Naive B cell (primary cell): Measurements from ENCODE around the gene ELK4. TPM values are rescaled to one million over a fixed set of nuclear protein-coding genes. Genes with fewer than 3 reads are reported as not detected.

Experiments
- ATAC-seq, 2 donors: fragments of 150-1000 bp; cut with Tn5 transposase; 2 replicates each; pipeline ENCODE4 v1.10.0; 2021; ENCODE audit warnings: low read depth in 2 of 2, mild to moderate bottlenecking in 2 of 2, moderate library complexity in 2 of 2
- DNase-seq: peaks from one replicate; pipeline ENCODE4 v3.0.0; 2022
- H3K27ac Mint-ChIP-seq, 6 donors: one replicate each; pipeline ENCODE4 v1.8.0; 2020 to 2022; ENCODE audit warnings: mild to moderate bottlenecking in 6 of 6, mixed read lengths in 6 of 6, moderate library complexity in 5 of 6, inconsistent platforms in 2 of 6
- H3K27me3 Mint-ChIP-seq, 3 donors: one replicate each; pipeline ENCODE4 v1.8.0; 2021 to 2022; ENCODE audit warnings: mixed read lengths in 3 of 3, mild to moderate bottlenecking in 1 of 3
- H3K36me3 Mint-ChIP-seq, 2 donors: one replicate each; pipeline ENCODE4 v1.8.0; 2020 to 2022; ENCODE audit warnings: mixed read lengths in 2 of 2, inconsistent platforms in 1 of 2, mild to moderate bottlenecking in 1 of 2
- H3K4me1 Mint-ChIP-seq, 3 donors: one replicate each; pipeline ENCODE4 v1.8.0; 2020 to 2022; ENCODE audit warnings: mixed read lengths in 3 of 3, inconsistent platforms in 1 of 3, mild to moderate bottlenecking in 1 of 3, moderate library complexity in 1 of 3
- H3K4me3 Mint-ChIP-seq, 8 donors: one replicate each; pipeline ENCODE4 v1.8.0; 2020 to 2022; ENCODE audit warnings: mild to moderate bottlenecking in 8 of 8, mixed read lengths in 8 of 8, moderate library complexity in 8 of 8, inconsistent platforms in 2 of 8
- H3K9me3 Mint-ChIP-seq, 7 donors: one replicate each; pipeline ENCODE4 v1.8.0; 2020 to 2022; ENCODE audit warnings: mixed read lengths in 7 of 7, mild to moderate bottlenecking in 5 of 7, inconsistent platforms in 2 of 7, moderate library complexity in 1 of 7
- polyA plus RNA-seq, 6 donors: library from polyadenylated mRNA; unstranded; fragments of 300-500 nt; fragmentation: Illumina TruSeq; gene quantifications; one replicate each; pipeline ENCODE4 v1.2.3, GENCODE V29; 2021; ENCODE audit warnings: low read depth in 6 of 6

ELK4 gene
- polyA plus RNA-seq, 6 donors from 2014 or later = 4.8 to 10.2 (median 6.0) TPM

DNA sequence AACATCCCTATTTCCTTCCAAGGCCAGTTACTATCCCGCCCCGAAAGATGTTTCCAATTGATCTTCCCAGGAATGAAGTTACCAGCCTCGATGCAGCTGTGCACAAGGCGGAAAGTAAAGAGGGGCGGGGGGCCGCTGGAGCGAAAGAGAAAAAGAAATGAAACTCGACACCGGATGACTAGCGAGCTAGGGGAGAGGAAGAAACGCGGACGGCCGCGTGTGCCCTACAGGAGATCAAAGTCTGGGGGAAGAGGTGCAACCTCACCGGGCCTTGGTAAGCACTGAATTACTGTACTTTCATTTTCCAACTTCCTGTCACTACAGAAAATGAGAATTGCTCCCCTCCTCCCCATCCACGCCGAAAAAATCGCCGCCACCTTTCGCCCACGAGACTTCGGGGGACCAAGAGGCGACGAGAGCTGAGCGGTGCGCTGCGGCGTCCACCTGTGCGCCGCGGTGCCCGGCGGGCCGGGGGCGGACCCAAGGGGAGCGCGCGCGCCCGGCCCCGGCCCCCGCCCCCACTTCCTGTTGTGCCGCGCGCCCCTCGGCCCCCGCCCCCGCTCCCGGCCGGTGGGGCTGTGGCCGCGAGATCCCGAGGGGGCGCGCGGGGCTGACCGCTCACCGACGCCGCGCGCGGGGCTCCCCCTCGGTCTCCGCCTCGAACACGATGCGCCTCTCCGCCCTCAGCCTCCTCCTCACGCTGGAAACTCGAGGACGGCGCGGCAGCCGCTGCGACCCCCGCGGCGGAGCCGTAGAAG, 622 bp downstream of the ELK4 start:
- DNase-seq (peak; percentile 83), ATAC-seq (peak; percentile 65 to 70)
- H3K4me1 Mint-ChIP-seq = peaks cover 12 to 54% (median 43%) of the 10 kb centered on the region in 3 donors
- H3K27me3 Mint-ChIP-seq = no peaks in the 10 kb centered on the region
- H3K4me3 Mint-ChIP-seq = peak overlapping the region; percentile 78 to 98 (median 96)
- no peaks in the 10 kb centered on the region for H3K36me3 Mint-ChIP-seq
- peak overlapping the region; percentile 81 to 99 (median 97) for H3K27ac Mint-ChIP-seq
- H3K9me3 Mint-ChIP-seq = no peaks in the 10 kb centered on the region

DNA sequence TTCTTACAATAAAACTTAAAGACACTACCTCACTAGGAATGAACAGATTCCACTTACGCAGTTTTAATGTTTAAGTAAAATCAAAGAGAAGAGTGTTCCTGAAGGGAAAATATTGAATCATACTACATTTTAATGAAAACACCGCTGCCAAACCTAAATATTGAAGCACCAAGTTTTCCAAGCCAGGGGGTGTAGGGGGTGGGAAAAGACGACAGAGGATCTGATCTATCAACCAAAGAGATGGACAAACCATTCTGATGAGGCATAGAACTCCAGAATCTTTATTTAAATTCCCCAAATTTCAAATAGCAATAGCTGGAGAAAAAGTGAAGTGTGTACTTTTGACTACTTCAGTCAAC, 1.2 kb downstream of the ELK4 start:
- no peaks in the 10 kb centered on the region for H3K27me3 Mint-ChIP-seq
- peak overlapping the region; percentile 81 to 99 (median 97) for H3K27ac Mint-ChIP-seq
- H3K36me3 Mint-ChIP-seq = no peaks in the 10 kb centered on the region
- DNase-seq (no peak), ATAC-seq (no peak)
- H3K9me3 Mint-ChIP-seq = no peaks in the 10 kb centered on the region
- H3K4me1 Mint-ChIP-seq = peaks cover 16 to 59% (median 49%) of the 10 kb centered on the region in 3 donors
- H3K4me3 Mint-ChIP-seq = peak overlapping the region; percentile 78 to 98 (median 96)

DNA sequence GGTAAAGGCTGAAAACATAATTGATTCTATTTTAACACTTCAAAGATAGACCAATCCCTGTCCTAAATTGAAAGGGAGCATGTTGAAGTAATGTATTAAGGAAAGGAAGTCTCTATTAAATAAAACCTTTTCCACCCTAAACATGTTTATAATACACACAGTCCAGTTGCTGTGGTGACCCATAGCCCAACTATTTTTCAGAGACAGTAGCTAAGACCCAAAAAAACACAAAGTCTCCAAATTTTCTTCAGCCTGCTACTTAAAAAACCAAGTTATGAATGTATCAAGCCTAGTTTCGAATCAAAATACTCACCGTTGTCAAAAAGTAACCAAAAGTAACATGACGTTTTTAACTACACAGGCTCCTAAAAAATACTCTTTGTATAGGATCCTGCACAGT, 1.6 kb downstream of the ELK4 start:
- Mint-ChIP-seq H3K27me3 (no peaks in the 10 kb centered on the region), H3K36me3 (no peaks in the 10 kb centered on the region), H3K27ac (peak overlapping the region; percentile 81 to 99 (median 97)), H3K4me1 (peaks cover 17 to 63% (median 53%) of the 10 kb centered on the region in 3 donors), H3K9me3 (no peaks in the 10 kb centered on the region), H3K4me3 (peak overlapping the region; percentile 78 to 98 (median 96))
- no peak for ATAC-seq
- DNase-seq = no peak

DNA sequence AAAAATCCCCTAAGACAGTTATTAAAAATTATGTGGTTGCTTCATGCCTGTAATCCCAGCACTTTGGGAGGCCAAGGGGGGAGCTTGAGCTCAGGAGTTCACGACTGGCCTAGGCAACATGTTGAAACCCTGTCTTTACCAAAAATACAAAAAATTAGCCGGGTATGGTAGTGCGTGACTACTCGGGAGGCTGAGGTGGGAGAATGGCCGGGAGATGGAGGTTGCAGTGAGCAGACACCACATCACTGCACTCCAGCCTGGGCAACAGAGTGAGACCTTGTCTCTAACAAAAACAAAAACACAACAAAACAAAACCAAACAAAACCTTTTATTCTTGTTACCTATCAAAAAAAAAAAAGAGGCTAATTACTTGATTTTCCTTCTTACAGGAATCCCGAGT, 2.1 kb downstream of the ELK4 start:
- ATAC-seq = no peak
- Mint-ChIP-seq H3K4me1 (peaks cover 22 to 68% (median 57%) of the 10 kb centered on the region in 3 donors), H3K27ac (peak overlapping the region; percentile 81 to 99 (median 90)), H3K27me3 (no peaks in the 10 kb centered on the region), H3K36me3 (no peaks in the 10 kb centered on the region), H3K9me3 (no peaks in the 10 kb centered on the region), H3K4me3 (peak overlapping the region; percentile 78 to 98 (median 92))
- DNase-seq = no peak

DNA sequence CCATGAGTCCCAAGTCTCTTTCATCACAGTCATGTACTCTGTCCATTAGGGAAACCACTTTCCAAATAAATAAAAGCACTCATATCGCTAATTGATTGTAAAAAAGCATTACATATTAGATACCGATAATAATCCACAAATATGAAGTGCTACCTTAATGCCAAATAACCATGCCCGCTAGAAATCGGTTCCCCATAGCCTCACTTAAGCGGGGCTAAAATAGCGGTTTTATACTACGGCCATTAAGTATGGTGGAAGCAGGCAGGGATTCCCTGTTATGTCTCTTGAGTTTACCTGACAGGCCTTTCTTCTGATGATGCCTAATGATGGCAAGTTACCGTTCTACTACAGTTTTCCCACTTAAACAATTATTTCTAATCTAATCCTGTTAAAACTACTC, 3.9 kb downstream of the ELK4 start:
- DNase-seq = no peak
- Mint-ChIP-seq H3K36me3 (no peaks in the 10 kb centered on the region), H3K27me3 (no peaks in the 10 kb centered on the region), H3K27ac (peak overlapping the region in 4 of 6 donors; percentile 21 to 99 (median 82)), H3K9me3 (no peaks in the 10 kb centered on the region), H3K4me3 (peak overlapping the region in 2 of 8 donors; percentile 53 to 60), H3K4me1 (peaks cover 27 to 80% (median 64%) of the 10 kb centered on the region in 3 donors)
- ATAC-seq = no peak

DNA sequence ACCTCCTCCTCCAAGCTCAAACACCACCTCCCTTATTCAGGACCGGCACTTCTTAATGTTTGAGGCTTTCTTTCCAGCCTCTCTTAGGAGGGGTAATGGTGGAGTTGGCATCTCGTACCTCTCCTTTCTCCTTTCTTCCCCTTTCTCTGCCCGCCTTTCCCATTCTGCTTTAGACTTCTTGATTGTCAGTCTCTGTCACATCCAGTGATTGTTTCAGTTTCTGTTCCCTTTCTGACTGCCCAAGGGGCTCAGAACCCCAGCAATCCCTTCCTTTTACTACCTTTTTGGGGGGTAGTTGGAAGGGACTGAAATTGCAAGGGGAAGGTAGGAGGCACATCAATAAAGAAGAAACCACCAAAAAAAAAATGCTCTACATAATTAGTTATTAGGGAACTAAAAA, 5.6 kb downstream of the ELK4 start:
- Mint-ChIP-seq H3K27ac (peak overlapping the region; percentile 70 to 96 (median 94)), H3K9me3 (no peaks in the 10 kb centered on the region), H3K36me3 (no peaks in the 10 kb centered on the region), H3K4me3 (peak overlapping the region; percentile 48 to 79 (median 74)), H3K27me3 (no peaks in the 10 kb centered on the region), H3K4me1 (peaks cover 27 to 86% (median 64%) of the 10 kb centered on the region in 3 donors)
- DNase-seq (peak; percentile 58), ATAC-seq (peak; percentile 43 to 47)

DNA sequence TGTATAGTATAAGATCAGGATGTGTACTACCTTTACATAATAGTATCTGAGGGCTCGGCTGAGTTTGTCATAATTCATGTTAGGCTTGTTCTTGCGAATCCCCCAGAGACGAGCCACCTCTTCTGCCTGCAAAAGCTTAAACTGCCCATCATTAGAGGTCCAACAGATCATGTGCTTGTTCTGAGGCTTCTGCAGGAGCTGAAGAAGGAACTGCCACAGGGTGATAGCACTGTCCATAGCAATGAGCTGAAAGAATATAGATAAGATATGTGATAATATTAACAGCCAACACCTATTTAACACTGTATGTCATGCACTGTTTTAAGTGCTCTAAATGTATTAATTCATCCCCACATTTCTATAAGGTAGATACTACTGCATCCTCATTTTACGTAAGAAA, 8.2 kb downstream of the ELK4 start:
- DNase-seq (no peak), ATAC-seq (no peak)
- Mint-ChIP-seq H3K27ac (peak overlapping the region in 2 of 6 donors; percentile 20 to 50), H3K4me3 (no peak overlapping the region), H3K36me3 (peaks cover 6 to 15% of the 10 kb centered on the region in 2 donors), H3K27me3 (no peaks in the 10 kb centered on the region), H3K9me3 (no peaks in the 10 kb centered on the region), H3K4me1 (peaks cover 35 to 71% (median 42%) of the 10 kb centered on the region in 3 donors)

DNA sequence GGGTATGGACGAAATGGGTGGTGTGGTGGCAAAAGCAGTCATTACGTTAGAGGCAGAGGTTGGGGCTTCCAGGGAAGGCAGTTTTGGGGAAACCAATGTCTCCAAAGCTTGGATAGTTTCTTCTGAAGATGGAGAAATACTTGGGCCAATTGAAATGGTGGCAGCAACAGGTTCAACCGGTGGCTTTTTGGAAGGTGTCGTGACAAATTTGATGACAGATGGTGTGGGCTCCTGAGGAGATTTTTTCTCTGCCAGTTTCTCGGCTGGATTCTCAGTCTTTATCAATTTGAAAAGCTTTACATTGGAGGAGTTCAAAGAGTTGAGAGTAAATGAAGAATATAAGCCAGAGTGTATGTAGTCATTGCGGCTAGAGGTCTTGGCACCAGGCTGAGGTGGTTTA, 11.5 kb downstream of the ELK4 start:
- no peaks in the 10 kb centered on the region for H3K27me3 Mint-ChIP-seq
- peaks cover 12 to 40% (median 18%) of the 10 kb centered on the region in 3 donors for H3K4me1 Mint-ChIP-seq
- H3K36me3 Mint-ChIP-seq = peaks cover 6 to 15% of the 10 kb centered on the region in 2 donors
- ATAC-seq (no peak), DNase-seq (no peak)
- no peak overlapping the region for H3K4me3 Mint-ChIP-seq
- H3K27ac Mint-ChIP-seq = peak overlapping the region in 2 of 6 donors; percentile 25 to 71
- H3K9me3 Mint-ChIP-seq = no peaks in the 10 kb centered on the region

DNA sequence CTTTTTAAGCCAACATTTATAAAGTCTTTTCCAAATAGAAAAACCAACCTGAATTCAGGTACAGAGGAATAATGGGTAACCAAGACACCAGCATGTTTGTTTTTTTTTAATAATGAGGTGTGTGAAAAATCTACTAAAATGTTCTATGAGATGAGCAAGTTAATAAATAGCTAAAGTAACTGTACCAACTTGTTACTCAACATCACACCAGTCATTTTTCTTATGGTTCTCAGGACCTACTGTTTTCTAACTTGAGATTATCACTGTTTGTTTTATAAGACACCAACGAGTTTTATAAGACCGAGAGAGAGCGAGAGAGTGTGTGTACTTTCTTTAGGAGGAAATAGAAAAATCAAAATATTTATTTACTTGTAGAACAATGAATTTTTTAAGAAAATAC, 12.4 kb downstream of the ELK4 start:
- peak overlapping the region in 3 of 6 donors; percentile 24 to 71 (median 63) for H3K27ac Mint-ChIP-seq
- H3K27me3 Mint-ChIP-seq = no peaks in the 10 kb centered on the region
- H3K36me3 Mint-ChIP-seq = peaks cover 6 to 15% of the 10 kb centered on the region in 2 donors
- H3K4me3 Mint-ChIP-seq = no peak overlapping the region
- peaks cover 3 to 31% (median 16%) of the 10 kb centered on the region in 3 donors for H3K4me1 Mint-ChIP-seq
- H3K9me3 Mint-ChIP-seq = no peaks in the 10 kb centered on the region
- DNase-seq = no peak
- no peak for ATAC-seq

DNA sequence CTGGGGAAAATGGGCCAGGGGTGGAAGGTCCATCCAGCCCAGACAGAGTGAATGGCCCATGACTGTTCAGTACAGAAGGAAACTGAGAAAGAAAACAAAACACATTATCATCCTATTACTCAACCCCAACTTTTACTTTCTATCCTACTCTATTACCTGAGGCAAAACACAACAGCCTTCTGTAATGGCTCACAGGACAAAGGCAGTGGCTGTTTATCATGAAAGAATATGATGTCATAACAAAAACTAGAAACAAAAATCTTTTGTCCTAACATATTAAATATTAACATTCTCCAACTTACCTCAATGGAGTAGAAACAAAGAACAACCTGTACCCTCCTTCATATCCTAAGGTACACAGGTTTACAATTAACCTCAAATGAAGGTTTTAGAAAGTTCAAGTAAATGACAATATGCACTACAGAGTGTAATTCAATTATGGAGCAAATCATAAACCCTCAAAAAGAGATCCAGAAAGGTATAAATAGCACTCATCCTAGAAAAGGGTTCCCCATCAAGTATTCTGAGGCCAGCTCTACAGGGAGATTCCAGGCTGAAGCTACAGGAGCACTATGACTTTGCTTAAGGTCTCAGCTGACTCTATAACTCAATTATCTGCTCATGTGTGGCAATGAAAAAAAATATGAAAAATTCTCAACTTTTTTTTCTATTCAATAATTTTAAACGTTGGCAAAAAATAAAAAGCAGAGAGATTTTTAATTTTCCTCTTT, 15.1 kb downstream of the ELK4 start:
- Mint-ChIP-seq H3K27ac (peak overlapping the region in 3 of 6 donors; percentile 9 to 41 (median 18)), H3K4me3 (no peak overlapping the region), H3K36me3 (peaks cover 6 to 15% of the 10 kb centered on the region in 2 donors), H3K27me3 (no peaks in the 10 kb centered on the region), H3K4me1 (peaks cover 6 to 19% (median 11%) of the 10 kb centered on the region in 3 donors), H3K9me3 (no peaks in the 10 kb centered on the region)
- ATAC-seq (no peak), DNase-seq (no peak)

DNA sequence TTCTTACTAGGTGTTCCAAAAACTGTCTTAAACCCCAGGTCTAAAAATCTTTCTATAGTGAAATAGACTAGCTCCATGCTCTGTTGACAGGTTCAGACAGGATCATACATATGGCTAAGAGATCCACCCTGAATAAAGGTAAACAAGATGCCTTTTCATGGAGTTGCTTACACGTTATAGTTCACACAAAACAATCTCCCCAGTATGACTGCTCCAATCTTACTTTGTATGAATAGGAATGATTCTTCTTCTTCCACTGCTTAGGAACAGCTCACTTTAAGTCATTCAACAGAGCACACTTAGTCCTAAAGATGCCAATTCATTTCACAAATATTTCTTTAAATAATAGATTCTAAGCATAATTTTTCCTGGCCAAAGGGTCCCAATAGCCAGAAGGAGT, 16.0 kb downstream of the ELK4 start:
- Mint-ChIP-seq H3K27me3 (no peaks in the 10 kb centered on the region), H3K4me1 (peaks cover 15 to 20% (median 15%) of the 10 kb centered on the region in 3 donors), H3K36me3 (peaks cover 6 to 15% of the 10 kb centered on the region in 2 donors), H3K27ac (peak overlapping the region in 4 of 6 donors; percentile 41 to 88 (median 50)), H3K9me3 (no peaks in the 10 kb centered on the region), H3K4me3 (no peak overlapping the region)
- DNase-seq (no peak), ATAC-seq (no peak)

DNA sequence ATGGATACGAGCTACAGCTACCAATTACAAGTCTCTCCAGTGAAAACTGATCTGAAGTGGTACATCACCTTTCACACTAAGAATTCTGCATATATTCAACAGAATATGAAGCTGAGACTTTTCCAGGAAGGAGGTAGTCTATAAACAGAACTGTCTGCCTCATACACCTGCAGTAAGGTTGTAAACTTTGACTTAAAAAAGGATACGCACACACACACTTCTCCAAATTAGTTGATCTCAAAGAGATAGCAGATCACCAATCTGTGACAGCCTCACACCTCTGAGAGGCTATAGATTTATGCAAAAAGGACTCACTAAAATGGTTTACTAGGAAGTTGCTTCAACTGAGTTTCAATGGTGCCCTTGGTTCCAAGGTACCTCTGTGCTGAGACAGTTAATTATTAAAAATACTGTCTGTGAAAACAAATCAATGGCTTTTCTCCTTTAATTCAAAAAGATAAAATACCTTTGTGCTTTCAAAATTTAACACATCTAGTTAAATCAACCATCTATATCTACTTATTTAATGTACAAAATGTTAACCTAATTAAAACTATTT, 17.9 kb downstream of the ELK4 start:
- Mint-ChIP-seq H3K27me3 (no peaks in the 10 kb centered on the region), H3K4me3 (no peak overlapping the region), H3K4me1 (peaks cover 14 to 27% (median 25%) of the 10 kb centered on the region in 3 donors), H3K27ac (peak overlapping the region in 3 of 6 donors; percentile 42 to 78 (median 49)), H3K36me3 (no peaks in the 10 kb centered on the region), H3K9me3 (no peaks in the 10 kb centered on the region)
- DNase-seq (no peak), ATAC-seq (peak in 1 of 2 donors; percentile 47)

DNA sequence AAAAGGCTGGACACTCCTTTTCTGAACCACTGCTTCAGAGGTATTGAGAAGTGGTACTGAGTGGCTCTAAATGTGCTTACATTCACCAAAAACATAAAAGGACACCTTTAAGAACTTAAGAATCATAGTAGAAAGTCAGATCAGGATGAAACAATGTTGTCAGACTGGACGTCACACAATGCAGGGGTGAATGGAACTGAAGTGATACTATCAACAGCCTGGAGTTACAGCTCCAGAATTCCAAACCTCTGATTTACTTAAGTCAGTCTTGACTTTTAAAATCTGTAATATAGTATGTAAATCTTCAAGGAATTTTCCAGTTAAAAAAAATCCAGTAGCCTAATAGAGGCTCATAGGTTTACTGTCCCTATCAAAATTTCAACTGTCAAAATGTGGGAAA, 19.3 kb downstream of the ELK4 start:
- Mint-ChIP-seq H3K27me3 (no peaks in the 10 kb centered on the region), H3K4me3 (no peak overlapping the region), H3K9me3 (no peaks in the 10 kb centered on the region), H3K4me1 (peaks cover 14 to 28% (median 27%) of the 10 kb centered on the region in 3 donors), H3K27ac (no peak overlapping the region), H3K36me3 (peaks cover 0 to 4% of the 10 kb centered on the region in 2 donors)
- ATAC-seq = no peak
- DNase-seq = no peak
